COLO829 (cell line): ENCODE results near the gene GNGT1.
"Not testable (repeated sequence)": the region's sequence is repeated elsewhere in the genome, so short reads cannot be mapped to it uniquely, and the experiment has no call there.

ENCODE experiments used
- DNase-seq: peaks from one replicate; pipeline ENCODE4 v3.0.0; 2012; ENCODE audit warnings: low spot score

Gene GNGT1

GRCh38 chr7:93910076-93910994 lies 4.0 kb downstream of the GNGT1 start:
- no peak for DNase-seq

- not testable (repeated sequence) for DNase-seq
Observed at GRCh38 chr7:93911242-93911641, 4.9 kb downstream of the GNGT1 start.

GRCh38 chr7:93911661-93912060 lies 5.3 kb downstream of the GNGT1 start:
- not testable (repeated sequence) for DNase-seq

GRCh38 chr7:93913197-93913596 lies 6.8 kb downstream of the GNGT1 start:
- no peak for DNase-seq

- peak; percentile 57 for DNase-seq
Observed at GRCh38 chr7:93914581-93915066, 8.3 kb downstream of the GNGT1 start.

- DNase-seq: not testable (repeated sequence)
Observed at GRCh38 chr7:93915206-93915842, 9.0 kb downstream of the GNGT1 start.

- DNase-seq: not testable (repeated sequence)
Observed at GRCh38 chr7:93915888-93916287, 9.5 kb downstream of the GNGT1 start.

- DNase-seq: not testable (repeated sequence)
Observed at GRCh38 chr7:93916315-93916714, 9.9 kb downstream of the GNGT1 start.

GRCh38 chr7:93920496-93921182 lies 14.3 kb downstream of the GNGT1 start:
- no peak for DNase-seq

- no peak for DNase-seq
Observed at GRCh38 chr7:93921186-93921585, 14.8 kb downstream of the GNGT1 start.

GRCh38 chr7:93921607-93922566 lies 15.5 kb downstream of the GNGT1 start, which contains the start of gene GNG11:
Gene GNG11 (plus strand): TSS chr7:93921735. CDS start chr7:93922138, 403 bp downstream.
- peak; percentile 35 for DNase-seq

GRCh38 chr7:93923296-93923695 lies 16.9 kb downstream of the GNGT1 start:
- no peak for DNase-seq

GRCh38 chr7:93923942-93924341 lies 17.6 kb downstream of the GNGT1 start:
- DNase-seq: no peak

- DNase-seq: no peak
Observed at GRCh38 chr7:93926800-93927199, 20.4 kb downstream of the GNGT1 start.

GRCh38 chr7:93927585-93927984 lies 21.2 kb downstream of the GNGT1 start:
- DNase-seq: no peak

- no peak for DNase-seq
Observed at GRCh38 chr7:93931655-93932054, 25.3 kb downstream of the GNGT1 start.

- DNase-seq: no peak
Observed at GRCh38 chr7:93933156-93933555, 26.8 kb downstream of the GNGT1 start.

GRCh38 chr7:93935102-93935501 lies 28.7 kb downstream of the GNGT1 start:
- DNase-seq: no peak

GRCh38 chr7:93937818-93938217 lies 31.5 kb downstream of the GNGT1 start:
- no peak for DNase-seq

- no peak for DNase-seq
Observed at GRCh38 chr7:93938293-93938692, 31.9 kb downstream of the GNGT1 start.

- DNase-seq: no peak
Observed at GRCh38 chr7:93941945-93942344, 35.6 kb downstream of the GNGT1 start.
